ENCODE measurements around the gene TDP2.

TDP2 gene

DNA sequence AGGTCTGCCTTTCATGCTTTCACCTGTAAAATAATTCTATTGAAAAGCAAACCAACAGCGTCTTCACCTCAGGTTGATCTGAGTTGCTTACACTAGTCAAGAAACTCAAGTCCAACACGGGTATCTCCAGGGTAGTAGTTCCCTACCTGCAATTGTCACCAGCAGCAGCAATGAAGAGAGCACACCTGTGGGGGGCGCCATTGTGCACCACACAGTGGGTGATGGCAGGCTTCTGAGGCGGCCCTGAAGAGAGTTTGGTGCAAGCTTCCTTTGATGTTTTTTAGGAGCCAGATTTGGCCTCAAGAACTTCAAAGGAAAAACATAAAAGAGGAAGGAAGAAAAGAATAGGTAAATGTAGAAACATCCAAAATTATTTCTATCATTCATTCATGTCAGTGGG lies 65.8 kb downstream of the TDP2 start:
- DNase-seq (ENCODE audit: low read depth in 2 of 2, low spot score in 1 of 2) = no peak

Measured in stimulated activated CD8-positive, alpha-beta memory T cell treated with anti-CD3 and anti-CD28 coated beads, Interleukin-4, amount 100 ng/mL, for 4 hours (primary cell).